Spleen (tissue), 11 donors: ENCODE data around the gene CCDC110. TPM values are rescaled to one million over a fixed set of nuclear protein-coding genes. Genes with fewer than 3 reads are reported as not detected.

Experiments used
- DNase-seq: peaks from one replicate; pipeline ENCODE4 v3.0.0-alpha.2; 2020
- H3K27ac ChIP-seq, 8 donors: fragments of 200-600 bp; sonication (generic) in 7 of 8; 1 replicate in 4 of 8; 2 replicates in 4 of 8; pipeline versions ENCODE4 v1.5.0 to v1.8.0; 2016 to 2021; ENCODE audit warnings: inconsistent platforms in 4 of 8, mild to moderate bottlenecking in 4 of 8, moderate library complexity in 1 of 8
- H3K27me3 ChIP-seq, 7 donors: fragments of 200-600 bp; sonication (generic) in 6 of 7; replicated peaks in 1 of 7; 1 replicate in 4 of 7; 2 replicates in 3 of 7; pipeline versions ENCODE4 v1.5.0 to v1.8.0; 2016 to 2021; ENCODE audit warnings: inconsistent platforms in 3 of 7, mild to moderate bottlenecking in 1 of 7
- H3K36me3 ChIP-seq, 6 donors: fragments of 200-600 bp; sonication (generic) in 5 of 6; 1 replicate in 4 of 6; 2 replicates in 2 of 6; pipeline versions ENCODE4 v1.5.0 to v1.8.0; 2016 to 2021; ENCODE audit warnings: inconsistent platforms in 2 of 6
- H3K4me1 ChIP-seq, 6 donors: fragments of 200-600 bp; sonication (generic) in 5 of 6; 1 replicate in 3 of 6; 2 replicates in 3 of 6; pipeline versions ENCODE4 v1.5.0 to v1.8.0; 2016 to 2021; ENCODE audit warnings: inconsistent platforms in 3 of 6
- H3K4me3 ChIP-seq, 8 donors: fragments of 200-600 bp; sonication (generic) in 7 of 8; 1 replicate in 4 of 8; 2 replicates in 4 of 8; pipeline versions ENCODE4 v1.5.0 to v1.8.0; 2016 to 2021; ENCODE audit warnings: inconsistent platforms in 4 of 8, mild to moderate bottlenecking in 4 of 8, moderate library complexity in 2 of 8
- H3K9me3 ChIP-seq, 8 donors: fragments of 200-600 bp; sonication (generic) in 7 of 8; 1 replicate in 4 of 8; 2 replicates in 4 of 8; pipeline versions ENCODE4 v1.5.0 to v1.8.0; 2016 to 2021; ENCODE audit warnings: inconsistent platforms in 4 of 8
- CTCF ChIP-seq, 11 experiments: fragments of 200-600 bp in 7 of 11; fragments of 450-650 bp in 4 of 11; sonication (generic) in 4 of 11; IDR thresholded peaks in 8 of 11; conservative IDR thresholded peaks in 3 of 11; 1 replicate in 7 of 11; 2 replicates in 4 of 11; pipeline versions ENCODE4 v1.4.0 to v1.8.0; 2016 to 2021; ENCODE audit warnings: antibody characterized with exemption in 11 of 11, inconsistent platforms in 4 of 11, mild to moderate bottlenecking in 1 of 11
- POLR2A ChIP-seq, 3 donors: fragments of 450-650 bp; IDR thresholded peaks; one replicate each; pipeline ENCODE4 v1.5.1; 2017; ENCODE audit warnings: antibody characterized with exemption in 3 of 3, mild to moderate bottlenecking in 1 of 3
- POLR2AphosphoS5 ChIP-seq, 3 donors: sonication (generic); formaldehyde crosslinking; IDR thresholded peaks; one replicate each; pipeline ENCODE4 v1.5.1; 2017; ENCODE audit warnings: antibody characterized with exemption in 3 of 3
- WGBS, 5 donors: extraction: QIAGEN DNeasy Blood & Tissue Kit in 3 of 5; methylation state at CpG; one replicate each; pipeline versions ENCODE4 v1.1.5 to v1.1.7; 2013 to 2018; 5-methylcytosine and 5-hydroxymethylcytosine counted together
- intact Hi-C: fragments of 100-400 bp; cut with DNase I; formaldehyde crosslinking; loops from one replicate; pipeline ENCODE4 v1.15.0; 2023; ENCODE audit warnings: low total_unique reads
- polyA plus RNA-seq, 3 donors: library from polyadenylated mRNA; stranded (reverse); fragments of 200-250 nt; gene quantifications; one replicate each; pipeline ENCODE4 v1.2.1, GENCODE V29; 2013
- total RNA-seq, 7 donors: library from RNA; depleted of rRNA in 3 of 7; stranded (reverse); fragments of >200 nt in 3 of 7; fragmentation: NEBNext Ultra II Directional in 4 of 7; extraction: Animal tissue kit (Norgen Biotek cat#: 25700) in 4 of 7; gene quantifications; one replicate each; pipeline versions ENCODE4 v1.1.0 to v1.2.1, GENCODE V29; 2016 to 2021
- donor health status: healthy with polysubstance abuse.
- donor health status: DM: no; HTN: no; CAD: no; lungs with moderate emphysema.
- donor health status: DM: no; HTN: no; CAD: no.
- donor health status: Bipolar disorder and iron deficiency.
- donor health status: healthy.
- donor health status: DM: no; HTN: no; CAD: no.
- donor health status: DM: yes; HTN: yes; CAD: no.

The CCDC110 gene
- total and polyA plus RNA-seq, 10 donors: 0.20 to 4.7 (median 0.70) TPM

GRCh38 chr4:185445209-185445608, 26.3 kb downstream of the CCDC110 start:
- Histone ChIP-seq H3K36me3 (no peaks in the 10 kb centered on the region), H3K4me1 (no peaks in the 10 kb centered on the region), H3K27me3 (peaks cover 0 to 5% (median 0%) of the 10 kb centered on the region in 7 donors), H3K4me3 (no peak overlapping the region), H3K9me3 (no peaks in the 10 kb centered on the region), H3K27ac (no peak overlapping the region)
- intact Hi-C loops: no loop called here
- TF ChIP-seq CTCF (IDR thresholded peaks at IDR 0.05 in 8 of 11, conservative IDR thresholded peaks at IDR 0.05 in 3 of 11) (no peak), POLR2A (IDR thresholded peaks at IDR 0.05) (no peak), POLR2AphosphoS5 (IDR thresholded peaks at IDR 0.05) (no peak)
- no peak for DNase-seq
- whole genome bisulfite sequencing, 5 donors: 80 to 93% (median 88%) methylated on average over 2 of the region's 2 CpGs

GRCh38 chr4:185441479-185441878, 30.1 kb downstream of the CCDC110 start:
- 86 to 96% (median 95%) methylated on average over 2 of the region's 2 CpGs for WGBS, 5 donors
- Histone ChIP-seq H3K9me3 (no peaks in the 10 kb centered on the region), H3K36me3 (no peaks in the 10 kb centered on the region)

GRCh38 chr4:185437809-185438208, 33.7 kb downstream of the CCDC110 start:
- Histone ChIP-seq H3K9me3 (no peaks in the 10 kb centered on the region), H3K4me3 (no peak overlapping the region), H3K27ac (no peak overlapping the region), H3K36me3 (no peaks in the 10 kb centered on the region), H3K4me1 (no peaks in the 10 kb centered on the region), H3K27me3 (peaks cover 0 to 9% (median 0%) of the 10 kb centered on the region in 7 donors)
- TF ChIP-seq POLR2AphosphoS5 (IDR thresholded peaks at IDR 0.05): no peak
- no peak for TF ChIP-seq CTCF (IDR thresholded peaks at IDR 0.05 in 8 of 11, conservative IDR thresholded peaks at IDR 0.05 in 3 of 11)
- no peak for TF ChIP-seq POLR2A (IDR thresholded peaks at IDR 0.05)
- no peak for DNase-seq
- intact Hi-C loops: no loop called here

More at GRCh38 chr4:185441479-185441878, 30.1 kb downstream of the CCDC110 start:
- DNase-seq: no peak
- no peak for TF ChIP-seq CTCF (IDR thresholded peaks at IDR 0.05 in 8 of 11, conservative IDR thresholded peaks at IDR 0.05 in 3 of 11)
- no peak for TF ChIP-seq POLR2A (IDR thresholded peaks at IDR 0.05)
- no peak for TF ChIP-seq POLR2AphosphoS5 (IDR thresholded peaks at IDR 0.05)
- intact Hi-C loops: no loop called here
- Histone ChIP-seq H3K4me1 (no peaks in the 10 kb centered on the region), H3K27ac (no peak overlapping the region), H3K4me3 (no peak overlapping the region), H3K27me3 (peaks cover 0 to 6% (median 0%) of the 10 kb centered on the region in 7 donors)

- intact Hi-C loops: no loop called here
- TF ChIP-seq CTCF (IDR thresholded peaks at IDR 0.05 in 8 of 11, conservative IDR thresholded peaks at IDR 0.05 in 3 of 11) (no peak), POLR2A (IDR thresholded peaks at IDR 0.05) (no peak), POLR2AphosphoS5 (IDR thresholded peaks at IDR 0.05) (no peak)
- H3K4me3 ChIP-seq: no peak overlapping the region
Observed at GRCh38 chr4:185435466-185435865, 36.1 kb downstream of the CCDC110 start.

More at GRCh38 chr4:185435466-185435865, 36.1 kb downstream of the CCDC110 start:
- Histone ChIP-seq H3K27me3 (peaks cover 0 to 6% (median 0%) of the 10 kb centered on the region in 7 donors), H3K27ac (no peak overlapping the region), H3K4me1 (no peaks in the 10 kb centered on the region), H3K36me3 (no peaks in the 10 kb centered on the region), H3K9me3 (no peaks in the 10 kb centered on the region)
- no peak for DNase-seq
